HG02798 (cell line): ENCODE results near the gene KIF11.
"Not testable (repeated sequence)": the region's sequence is repeated elsewhere in the genome, so short reads cannot be mapped to it uniquely, and the experiment has no call there.

Experiments used
- ATAC-seq: cut with Tn5 transposase; IDR thresholded peaks from one replicate; pipeline ENCODE4 v1.9.1; 2021; ENCODE audit warnings: mild to moderate bottlenecking; ENCODE audit not compliant: unreplicated experiment, poor library complexity

KIF11 gene

DNA sequence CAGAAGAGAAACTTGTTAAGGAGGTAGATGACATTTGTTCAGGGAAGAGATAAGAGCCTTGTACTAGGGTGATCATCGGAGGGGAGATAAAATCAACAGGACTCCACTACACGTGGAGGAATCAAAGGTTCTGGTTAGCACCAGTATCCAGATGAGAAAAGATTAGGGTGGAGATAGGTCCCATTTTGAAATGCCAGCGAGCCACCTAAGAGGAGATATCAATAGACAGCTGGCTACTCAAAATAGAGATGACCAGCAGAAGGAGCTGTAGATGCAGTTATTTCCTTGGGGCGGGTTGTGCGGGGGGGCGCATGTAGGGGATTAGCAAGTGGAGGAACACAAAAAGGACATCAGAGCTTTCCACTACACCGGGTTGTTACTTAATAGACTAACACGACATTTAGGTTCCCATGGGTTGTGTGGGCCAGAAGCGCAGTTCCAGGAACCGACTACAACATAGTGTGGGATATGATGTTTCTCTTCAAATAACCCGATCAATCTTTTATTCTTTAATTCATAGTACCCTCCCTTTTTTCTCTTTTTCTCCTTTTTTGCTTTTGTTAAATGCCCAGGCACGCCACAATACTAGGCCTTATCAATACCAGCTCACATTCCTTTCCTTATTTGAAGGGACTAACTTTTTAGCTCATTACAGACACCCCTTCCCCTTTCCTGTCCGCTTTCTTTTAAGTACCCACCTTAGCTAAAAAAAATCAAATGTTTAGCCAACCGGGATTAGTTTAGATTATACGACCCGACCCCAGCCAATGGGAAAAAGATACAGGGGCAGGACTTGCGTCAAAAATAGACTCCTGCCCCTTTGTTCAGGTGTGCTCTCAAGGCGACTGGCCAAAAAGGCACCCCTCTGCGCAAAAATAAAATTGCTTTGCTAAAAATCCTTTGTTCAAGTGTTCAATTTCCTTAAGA, 2.0 kb upstream of the KIF11 start:
- peak; percentile 10 for ATAC-seq

- ATAC-seq = peak; percentile 82
These were observed 1.3 kb upstream of the KIF11 start for GRCh38 chr10:92591550-92592022.

GRCh38 chr10:92593619-92594588, 974 bp downstream of the KIF11 start:
- no peak for ATAC-seq

DNA sequence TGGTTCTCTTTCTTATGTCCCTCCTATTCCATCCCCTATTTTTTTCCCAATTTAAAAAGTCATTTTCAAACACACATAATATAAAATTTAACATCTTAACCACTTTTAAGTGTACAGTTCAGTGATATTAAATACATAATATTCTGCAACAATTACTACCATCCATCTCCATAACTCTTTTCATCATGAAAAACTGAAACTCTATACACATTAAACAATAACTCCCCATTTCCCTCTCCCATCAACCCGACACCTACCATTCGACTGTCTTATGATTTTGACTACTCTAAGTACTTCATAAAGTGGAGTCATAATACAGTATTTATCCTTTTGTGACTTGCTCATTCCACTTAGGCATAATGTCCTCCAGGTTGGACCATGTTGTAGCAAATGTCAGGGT, 2.6 kb downstream of the KIF11 start:
- no peak for ATAC-seq

GRCh38 chr10:92598321-92598720, 5.4 kb downstream of the KIF11 start:
- no peak for ATAC-seq

GRCh38 chr10:92604841-92605240, 11.9 kb downstream of the KIF11 start:
- no peak for ATAC-seq

- no peak for ATAC-seq
These were observed 22.6 kb downstream of the KIF11 start for GRCh38 chr10:92615515-92615914.

DNA sequence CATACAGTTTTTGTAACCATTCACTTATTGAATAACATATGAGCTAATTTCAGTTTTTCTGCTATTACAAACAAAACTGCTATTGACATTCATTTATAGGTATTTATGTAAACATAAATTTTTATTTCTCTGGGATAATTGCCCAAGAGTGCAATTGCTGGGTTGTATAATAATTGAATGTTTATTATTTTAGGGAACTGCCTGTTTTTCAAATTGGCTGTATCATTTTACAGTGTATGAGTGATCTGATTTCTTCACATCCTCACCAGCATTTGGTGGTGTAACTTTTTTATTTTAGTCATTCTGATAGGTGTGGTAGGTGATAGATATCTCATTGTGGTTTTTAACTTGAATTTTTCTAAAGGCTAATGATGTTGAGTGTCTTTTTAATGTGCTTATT, 26.4 kb downstream of the KIF11 start:
- ATAC-seq = no peak

DNA sequence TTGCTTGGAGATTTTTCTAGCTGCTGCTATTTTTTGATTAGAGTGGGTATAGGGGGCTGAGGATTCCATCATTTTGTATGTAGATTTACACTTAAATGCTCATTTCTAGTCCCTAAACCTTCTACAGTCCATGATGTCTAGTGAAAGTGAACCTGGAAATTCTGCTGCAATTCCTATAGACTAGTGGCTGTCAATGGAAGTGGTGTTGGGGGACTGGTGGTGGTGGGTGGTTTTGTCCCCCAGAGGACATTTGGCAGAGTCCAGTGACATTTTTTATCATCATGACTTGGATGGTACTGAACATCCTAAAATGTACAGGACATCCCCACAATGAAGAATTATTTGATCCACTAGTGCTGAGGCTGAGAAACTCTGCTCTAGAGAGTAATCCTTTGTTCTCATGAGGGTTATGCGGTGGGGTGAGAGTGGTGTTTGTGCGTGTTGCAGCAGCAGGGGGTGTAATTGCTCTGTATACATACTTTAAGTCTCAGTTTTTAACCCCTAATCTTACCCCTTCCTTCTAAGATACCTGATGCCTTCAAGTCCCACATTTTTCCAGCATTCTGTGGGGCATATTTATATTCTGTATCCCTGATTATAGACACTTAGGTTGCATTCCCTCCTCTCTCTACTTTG, 35.0 kb downstream of the KIF11 start:
- no peak for ATAC-seq

DNA sequence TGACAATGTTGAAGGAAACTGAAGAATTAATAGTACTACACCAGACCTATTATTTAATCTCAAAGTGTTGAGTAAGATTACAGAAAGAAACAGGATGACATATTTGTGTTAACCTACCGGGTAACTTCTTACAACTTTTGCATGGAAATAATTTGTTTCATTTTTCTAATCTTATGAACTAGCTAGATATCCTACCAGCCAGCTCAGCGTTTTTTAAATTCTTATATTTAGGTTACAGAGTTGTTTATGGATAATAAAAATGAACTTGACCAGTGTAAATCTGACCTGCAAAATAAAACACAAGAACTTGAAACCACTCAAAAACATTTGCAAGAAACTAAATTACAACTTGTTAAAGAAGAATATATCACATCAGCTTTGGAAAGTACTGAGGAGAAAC, 37.0 kb downstream of the KIF11 start:
- no peak for ATAC-seq

- no peak for ATAC-seq
These were observed 45.1 kb downstream of the KIF11 start for GRCh38 chr10:92638037-92638436.

DNA sequence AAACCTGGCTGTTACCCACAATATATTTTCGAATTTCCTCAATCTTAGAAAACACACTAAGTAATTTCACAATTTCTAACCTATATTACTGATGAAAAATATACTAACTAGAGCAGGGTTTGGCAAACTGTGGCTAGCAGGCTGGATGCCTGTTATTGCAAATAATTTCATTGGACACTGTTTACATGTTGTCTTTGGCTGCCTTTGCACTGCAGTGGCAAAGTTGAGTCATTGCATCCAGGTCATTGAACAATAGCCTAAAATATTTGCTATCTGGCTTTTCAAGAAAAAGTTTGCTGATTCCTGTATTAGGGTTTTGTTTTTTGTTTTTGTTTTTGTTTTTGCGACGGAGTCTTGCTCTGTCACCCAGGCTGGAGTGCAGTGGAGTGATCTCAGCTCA, 47.2 kb downstream of the KIF11 start:
- no peak for ATAC-seq

GRCh38 chr10:92641492-92641891, 48.6 kb downstream of the KIF11 start:
- ATAC-seq = no peak

GRCh38 chr10:92644921-92645320, 52.0 kb downstream of the KIF11 start:
- ATAC-seq = no peak

DNA sequence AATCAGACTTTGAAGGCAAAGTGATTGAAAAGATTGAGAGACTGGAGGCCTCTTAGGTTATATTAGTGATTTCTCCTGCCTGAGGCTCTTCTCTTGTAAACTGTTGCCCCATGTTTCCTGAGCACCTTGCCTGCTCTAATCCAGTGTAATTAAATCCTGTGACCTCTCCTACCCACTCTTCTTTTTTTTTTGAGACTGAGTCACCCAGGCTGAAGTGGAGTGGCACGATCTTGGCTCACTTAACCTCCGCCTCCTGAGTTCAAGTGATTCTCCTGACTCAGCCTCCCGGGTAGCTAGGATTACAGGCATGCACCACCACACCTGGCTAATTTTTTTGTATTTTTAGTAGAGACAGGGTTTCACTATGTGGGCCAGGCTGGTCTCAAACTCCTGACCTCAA, 57.9 kb downstream of the KIF11 start:
- not testable (repeated sequence) for ATAC-seq

GRCh38 chr10:92655426-92655825, 62.5 kb downstream of the KIF11 start:
- ATAC-seq = no peak

DNA sequence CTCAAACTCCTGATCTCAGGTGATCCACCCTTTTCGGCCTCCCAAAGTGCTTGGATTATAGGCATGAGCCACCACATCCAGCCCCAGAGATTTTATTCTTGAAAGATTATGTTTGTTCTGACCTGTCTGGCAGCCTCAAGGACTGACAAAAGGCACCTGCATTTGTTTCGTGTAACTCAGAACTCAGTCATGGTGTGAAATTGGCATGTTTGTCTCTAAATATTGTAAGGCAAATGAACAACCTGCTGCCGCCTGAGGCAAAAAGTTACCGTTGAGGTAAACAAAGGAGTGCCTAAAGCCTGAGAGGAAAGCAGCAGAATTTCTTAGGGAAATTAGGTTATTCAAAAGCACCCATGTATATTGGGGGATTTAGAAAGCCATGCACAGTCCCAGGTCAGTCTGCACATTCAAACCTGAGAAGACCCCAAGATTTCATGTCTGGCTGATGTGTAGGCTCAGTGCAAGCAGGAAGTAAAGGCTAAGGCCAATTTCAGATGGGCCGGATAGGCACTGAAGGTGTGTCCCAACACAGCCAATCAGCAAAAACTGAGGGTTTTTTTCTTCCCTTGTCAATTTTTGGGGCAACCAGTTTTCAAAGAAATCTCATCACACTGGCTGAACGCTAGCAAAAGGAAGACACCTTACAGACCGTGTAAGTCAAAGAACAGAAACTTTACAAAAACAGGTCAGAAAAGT, 63.5 kb downstream of the KIF11 start:
- ATAC-seq = no peak

GRCh38 chr10:92657024-92657423, 64.1 kb downstream of the KIF11 start:
- ATAC-seq = no peak

GRCh38 chr10:92662848-92663247, 69.9 kb downstream of the KIF11 start:
- no peak for ATAC-seq

DNA sequence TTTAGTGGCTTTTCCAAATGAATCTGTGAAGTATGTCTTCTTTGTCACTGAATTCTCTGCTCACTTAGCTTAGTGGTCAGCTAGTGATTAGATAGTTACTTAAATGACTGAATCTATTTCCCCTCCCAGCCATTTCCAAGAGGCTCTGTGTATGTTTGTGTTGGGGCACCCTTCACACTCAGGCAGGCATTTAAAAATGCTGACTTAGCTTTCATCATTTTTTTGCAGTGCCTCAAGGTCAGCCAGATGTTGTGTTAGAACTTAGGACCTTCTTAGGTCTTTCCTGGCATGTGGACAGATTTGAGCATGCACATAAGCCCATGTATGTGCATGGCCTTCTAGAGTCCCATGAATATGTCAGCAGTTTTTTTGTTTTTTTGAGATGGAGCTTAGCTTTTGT, 71.4 kb downstream of the KIF11 start:
- no peak for ATAC-seq
